AML-193 (cell line): ENCODE measurements around the gene GAA.
"Not testable (repeated sequence)": the region's sequence is repeated elsewhere in the genome, so short reads cannot be mapped to it uniquely, and the experiment has no call there.

Source experiments
- DNase-seq, 2 experiments: peaks; one replicate each; lab custom pipeline; 2025; lab: John Stamatoyannopoulos, UW

Gene GAA

GRCh38 chr17:80083136-80083661 lies 18.2 kb upstream of the GAA start:
- DNase-seq = no peak

- no peak for DNase-seq
Observed at GRCh38 chr17:80084773-80085172, 16.6 kb upstream of the GAA start.

DNA sequence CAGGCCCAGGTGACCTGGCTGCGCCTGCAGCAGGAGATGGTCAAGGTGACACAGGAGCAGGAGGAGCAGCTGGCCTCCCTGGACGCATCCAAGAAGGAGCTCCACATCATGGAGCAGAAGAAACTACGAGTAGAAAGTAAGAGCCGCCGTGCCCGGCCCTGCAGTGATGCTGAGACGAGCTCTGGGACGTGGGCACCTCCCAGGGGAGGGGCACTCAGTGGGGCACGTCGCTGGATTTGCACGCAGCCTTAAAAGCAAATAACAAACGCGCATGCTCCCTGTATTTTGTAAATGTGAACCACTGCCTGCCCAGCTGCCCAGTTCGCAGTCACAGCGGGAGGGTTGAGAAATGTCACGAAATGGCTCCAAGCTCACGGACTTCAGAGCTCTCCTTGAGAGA lies 15.3 kb upstream of the GAA start:
- no peak for DNase-seq

GRCh38 chr17:80086616-80087015 lies 14.8 kb upstream of the GAA start:
- DNase-seq = no peak

DNA sequence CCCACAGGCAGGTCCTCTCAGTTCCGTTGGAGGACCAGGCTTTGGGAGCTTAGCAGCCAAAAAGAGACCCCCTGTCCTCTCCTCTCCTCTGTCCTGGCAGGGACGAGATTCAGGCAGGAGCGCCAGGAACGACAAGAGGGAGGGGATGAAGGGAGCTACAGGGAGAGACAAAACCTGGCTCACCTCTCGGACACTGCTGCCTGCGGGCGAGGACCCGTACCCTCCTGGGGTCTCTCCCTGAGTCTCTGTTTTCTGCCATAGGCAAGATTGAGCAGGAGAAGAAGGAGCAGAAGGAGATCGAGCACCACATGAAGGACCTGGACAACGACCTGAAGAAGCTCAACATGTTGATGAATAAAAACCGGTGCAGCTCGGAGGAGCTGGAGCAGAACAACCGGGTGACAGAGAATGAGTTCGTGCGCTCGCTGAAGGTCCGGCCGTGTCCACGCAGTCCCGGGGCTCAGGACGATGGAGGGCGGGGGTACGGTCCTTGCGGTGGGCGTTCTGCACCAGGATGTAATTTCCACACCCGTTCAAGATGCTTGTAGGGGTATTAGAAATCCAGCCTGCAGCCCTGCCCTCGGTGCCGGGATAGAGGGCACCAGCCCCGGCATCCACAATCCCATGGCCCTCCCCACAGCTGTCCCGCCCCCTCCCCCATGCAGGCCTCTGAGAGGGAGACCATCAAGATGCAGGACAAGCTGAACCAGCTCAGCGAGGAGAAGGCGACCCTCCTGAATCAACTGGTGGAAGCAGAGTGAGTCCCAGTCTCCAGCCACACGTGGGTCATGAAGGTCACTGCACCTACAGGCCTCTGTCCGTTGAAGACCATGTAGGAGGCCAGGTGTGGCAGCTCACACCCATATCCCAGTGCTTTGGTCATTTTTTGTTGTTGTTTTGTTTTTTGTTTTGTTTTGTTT lies 13.8 kb upstream of the GAA start:
- DNase-seq = no peak

GRCh38 chr17:80089762-80090161 lies 11.6 kb upstream of the GAA start:
- no peak for DNase-seq

- DNase-seq = not testable (repeated sequence)
Observed at GRCh38 chr17:80090164-80090563, 11.2 kb upstream of the GAA start.

DNA sequence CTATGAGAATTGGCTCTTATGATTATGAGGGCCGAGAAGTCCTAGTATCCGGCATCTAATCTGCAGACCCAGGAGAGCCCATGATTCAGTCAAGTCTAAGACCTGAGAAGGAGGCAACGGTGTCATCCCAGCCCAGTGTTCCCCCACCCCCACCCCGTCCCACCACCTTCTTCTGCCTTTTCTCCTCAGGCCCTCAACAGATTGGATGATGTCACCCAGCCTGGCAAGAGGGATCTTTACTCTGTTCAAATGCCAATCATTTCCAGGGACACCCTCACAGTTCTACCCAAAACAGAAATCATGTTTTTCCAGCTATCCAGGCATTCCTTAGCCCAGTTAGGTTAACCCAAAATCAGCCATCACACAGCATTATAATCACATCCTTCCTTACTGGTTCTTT lies 10.0 kb upstream of the GAA start:
- DNase-seq = no peak

- DNase-seq = peak; percentile 95
Observed at GRCh38 chr17:80092959-80093358, 8.4 kb upstream of the GAA start.

GRCh38 chr17:80095038-80095843 lies 6.1 kb upstream of the GAA start:
- no peak for DNase-seq

- no peak for DNase-seq
Observed at GRCh38 chr17:80095844-80096475, 5.4 kb upstream of the GAA start.

DNA sequence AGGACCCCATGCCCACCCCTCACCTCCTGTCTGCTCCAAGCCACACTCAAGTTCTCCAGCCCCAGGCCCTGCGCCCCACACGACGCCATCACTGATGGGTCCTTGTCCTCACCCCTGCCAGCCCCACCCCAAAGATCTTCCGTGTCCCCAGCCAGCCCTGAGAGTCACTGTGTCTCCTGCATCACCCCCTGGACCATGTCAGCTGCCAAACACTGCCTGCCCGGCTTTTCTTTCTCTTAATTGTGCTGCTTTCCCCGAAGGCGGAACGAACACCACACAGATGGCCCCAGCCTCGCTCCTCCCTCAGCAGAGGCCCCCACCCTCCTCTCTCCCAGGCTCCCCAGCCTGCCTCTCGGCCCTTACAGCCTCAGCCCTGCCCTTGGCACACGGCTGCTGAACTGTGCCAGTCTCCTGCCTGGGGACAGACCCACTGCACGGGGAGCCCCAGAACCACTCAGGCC lies 4.8 kb upstream of the GAA start:
- DNase-seq = no peak

DNA sequence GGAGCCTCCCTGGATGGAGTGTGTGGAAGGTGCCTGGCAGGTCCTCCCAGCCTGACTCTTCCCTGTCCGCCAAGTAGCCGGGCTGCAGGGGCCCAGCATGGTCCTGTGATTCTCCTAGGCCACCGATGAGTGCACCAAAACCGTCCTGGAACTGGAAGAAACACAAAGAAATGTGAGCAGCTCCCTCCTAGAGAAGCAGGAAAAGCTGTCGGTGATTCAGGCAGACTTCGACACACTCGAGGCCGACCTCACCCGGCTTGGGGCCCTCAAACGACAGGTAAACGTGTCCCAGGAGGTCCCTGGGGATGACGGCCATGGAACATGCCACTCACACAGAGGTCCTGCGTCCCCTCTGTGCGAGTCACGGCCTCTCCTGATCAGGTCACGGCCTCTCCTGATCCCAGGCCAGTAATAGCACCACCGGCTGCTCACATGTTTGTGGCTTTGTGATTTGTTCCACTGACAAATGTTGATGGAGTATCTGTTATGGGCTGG lies 4.2 kb upstream of the GAA start:
- DNase-seq = no peak

GRCh38 chr17:80097844-80098691 lies 3.3 kb upstream of the GAA start:
- DNase-seq = no peak

DNA sequence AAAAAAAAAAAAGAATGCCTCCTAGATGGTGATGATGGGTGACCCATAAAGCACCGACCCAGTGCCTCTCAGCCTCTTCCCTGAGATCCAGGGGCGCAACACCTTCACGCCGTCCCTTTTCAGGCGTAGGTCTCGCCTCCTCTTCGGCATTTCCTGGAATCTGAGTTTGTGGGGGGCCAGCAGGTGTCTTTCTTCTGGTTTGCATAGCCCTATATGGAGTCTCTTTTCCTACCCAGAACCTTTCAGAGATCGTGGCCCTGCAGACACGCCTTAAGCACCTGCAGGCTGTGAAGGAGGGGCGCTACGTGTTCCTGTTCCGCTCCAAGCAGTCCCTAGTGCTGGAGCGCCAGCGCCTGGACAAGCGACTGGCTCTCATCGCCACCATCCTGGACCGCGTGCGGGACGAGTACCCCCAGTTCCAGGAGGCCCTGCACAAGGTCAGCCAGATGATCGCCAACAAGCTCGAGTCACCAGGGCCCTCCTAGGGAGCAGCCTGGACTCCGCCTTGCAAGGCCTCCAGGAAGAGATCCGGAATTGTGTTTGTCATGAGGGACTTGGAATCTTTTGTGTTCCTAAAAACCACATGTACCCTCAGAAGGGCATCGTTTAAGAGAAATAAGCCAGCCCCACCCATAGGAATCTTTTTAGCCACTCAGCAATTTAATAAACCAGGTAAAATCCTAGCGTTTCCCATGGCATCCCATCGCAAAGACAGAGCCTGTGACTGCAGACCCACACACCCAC lies 1.9 kb upstream of the GAA start:
- DNase-seq = no peak

DNA sequence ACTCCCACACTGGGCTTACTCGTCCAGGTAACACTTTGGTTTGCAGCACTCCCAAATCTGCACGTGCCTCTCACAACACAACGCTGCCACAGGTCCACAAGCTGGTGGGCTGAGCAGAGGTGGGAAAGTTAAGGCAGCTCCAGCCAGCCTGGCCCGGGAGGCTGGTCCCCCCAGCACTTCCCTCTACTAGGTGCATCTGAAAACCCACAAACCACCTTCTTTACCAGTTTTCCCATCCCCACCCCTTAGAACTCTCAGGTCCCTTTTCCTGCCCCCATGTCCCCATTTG lies 1.4 kb upstream of the GAA start:
- DNase-seq = no peak

DNA sequence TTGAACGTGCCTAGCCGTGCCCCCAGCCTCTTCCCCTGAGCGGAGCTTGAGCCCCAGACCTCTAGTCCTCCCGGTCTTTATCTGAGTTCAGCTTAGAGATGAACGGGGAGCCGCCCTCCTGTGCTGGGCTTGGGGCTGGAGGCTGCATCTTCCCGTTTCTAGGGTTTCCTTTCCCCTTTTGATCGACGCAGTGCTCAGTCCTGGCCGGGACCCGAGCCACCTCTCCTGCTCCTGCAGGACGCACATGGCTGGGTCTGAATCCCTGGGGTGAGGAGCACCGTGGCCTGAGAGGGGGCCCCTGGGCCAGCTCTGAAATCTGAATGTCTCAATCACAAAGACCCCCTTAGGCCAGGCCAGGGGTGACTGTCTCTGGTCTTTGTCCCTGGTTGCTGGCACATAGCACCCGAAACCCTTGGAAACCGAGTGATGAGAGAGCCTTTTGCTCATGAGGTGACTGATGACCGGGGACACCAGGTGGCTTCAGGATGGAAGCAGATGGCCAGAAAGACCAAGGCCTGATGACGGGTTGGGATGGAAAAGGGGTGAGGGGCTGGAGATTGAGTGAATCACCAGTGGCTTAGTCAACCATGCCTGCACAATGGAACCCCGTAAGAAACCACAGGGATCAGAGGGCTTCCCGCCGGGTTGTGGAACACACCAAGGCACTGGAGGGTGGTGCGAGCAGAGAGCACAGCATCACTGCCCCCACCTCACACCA lies 724 bp downstream of the GAA start:
- peak; percentile 26 to 44 for DNase-seq

DNA sequence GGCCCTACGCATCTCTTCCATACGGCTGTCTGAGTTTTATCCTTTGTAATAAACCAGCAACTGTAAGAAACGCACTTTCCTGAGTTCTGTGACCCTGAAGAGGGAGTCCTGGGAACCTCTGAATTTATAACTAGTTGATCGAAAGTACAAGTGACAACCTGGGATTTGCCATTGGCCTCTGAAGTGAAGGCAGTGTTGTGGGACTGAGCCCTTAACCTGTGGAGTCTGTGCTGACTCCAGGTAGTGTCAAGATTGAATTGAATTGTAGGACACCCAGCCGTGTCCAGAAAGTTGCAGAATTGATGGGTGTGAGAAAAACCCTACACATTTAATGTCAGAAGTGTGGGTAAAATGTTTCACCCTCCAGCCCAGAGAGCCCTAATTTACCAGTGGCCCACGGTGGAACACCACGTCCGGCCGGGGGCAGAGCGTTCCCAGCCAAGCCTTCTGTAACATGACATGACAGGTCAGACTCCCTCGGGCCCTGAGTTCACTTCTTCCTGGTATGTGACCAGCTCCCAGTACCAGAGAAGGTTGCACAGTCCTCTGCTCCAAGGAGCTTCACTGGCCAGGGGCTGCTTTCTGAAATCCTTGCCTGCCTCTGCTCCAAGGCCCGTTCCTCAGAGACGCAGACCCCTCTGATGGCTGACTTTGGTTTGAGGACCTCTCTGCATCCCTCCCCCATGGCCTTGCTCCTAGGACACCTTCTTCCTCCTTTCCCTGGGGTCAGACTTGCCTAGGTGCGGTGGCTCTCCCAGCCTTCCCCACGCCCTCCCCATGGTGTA lies 1.5 kb downstream of the GAA start:
- no peak for DNase-seq

GRCh38 chr17:80103449-80104085 lies 2.2 kb downstream of the GAA start:
- no peak for DNase-seq
